ENCODE data around the gene WSCD1.

WSCD1 gene

DNA sequence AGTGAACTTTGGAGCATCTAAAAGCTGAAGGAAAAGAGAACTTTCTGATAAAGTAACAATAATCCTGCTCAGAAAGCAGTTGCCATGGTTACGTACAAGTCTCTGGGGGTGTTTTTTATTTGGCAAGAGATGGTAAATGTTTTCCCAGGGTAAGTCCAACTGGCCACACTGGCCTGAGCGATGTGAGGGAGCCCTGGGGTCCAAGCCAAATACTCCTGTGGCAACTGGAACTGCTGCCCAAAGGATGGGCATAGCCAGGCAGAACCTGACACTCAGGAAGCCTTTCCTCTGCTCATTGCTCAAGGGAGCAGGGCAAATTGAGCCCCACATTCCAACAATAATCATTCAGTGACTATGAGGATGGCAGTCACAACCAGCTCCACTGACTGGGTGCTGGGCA lies 26.8 kb upstream of the WSCD1 start:
- Histone ChIP-seq H3K27me3 (replicated peaks; ENCODE audit: control insufficient read depth, insufficient read depth, low read length) (no peaks in the 10 kb centered on the region; the same call in 1 of the 2 replicates), H3K4me3 (replicated peaks; ENCODE audit: low read depth, low read length) (no peak overlapping the region), H3K36me3 (ENCODE audit: control insufficient read depth, insufficient read depth, low read length) (no peaks in the 10 kb centered on the region)
- TF ChIP-seq, protein P1, sequence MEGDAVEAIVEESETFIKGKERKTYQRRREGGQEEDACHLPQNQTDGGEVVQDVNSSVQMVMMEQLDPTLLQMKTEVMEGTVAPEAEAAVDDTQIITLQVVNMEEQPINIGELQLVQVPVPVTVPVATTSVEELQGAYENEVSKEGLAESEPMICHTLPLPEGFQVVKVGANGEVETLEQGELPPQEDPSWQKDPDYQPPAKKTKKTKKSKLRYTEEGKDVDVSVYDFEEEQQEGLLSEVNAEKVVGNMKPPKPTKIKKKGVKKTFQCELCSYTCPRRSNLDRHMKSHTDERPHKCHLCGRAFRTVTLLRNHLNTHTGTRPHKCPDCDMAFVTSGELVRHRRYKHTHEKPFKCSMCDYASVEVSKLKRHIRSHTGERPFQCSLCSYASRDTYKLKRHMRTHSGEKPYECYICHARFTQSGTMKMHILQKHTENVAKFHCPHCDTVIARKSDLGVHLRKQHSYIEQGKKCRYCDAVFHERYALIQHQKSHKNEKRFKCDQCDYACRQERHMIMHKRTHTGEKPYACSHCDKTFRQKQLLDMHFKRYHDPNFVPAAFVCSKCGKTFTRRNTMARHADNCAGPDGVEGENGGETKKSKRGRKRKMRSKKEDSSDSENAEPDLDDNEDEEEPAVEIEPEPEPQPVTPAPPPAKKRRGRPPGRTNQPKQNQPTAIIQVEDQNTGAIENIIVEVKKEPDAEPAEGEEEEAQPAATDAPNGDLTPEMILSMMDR (IDR thresholded peaks at IDR 0.05; ENCODE audit: insufficient read depth, low read length, poor library complexity, severe bottlenecking), result no peak
- DNase-seq (ENCODE audit: extremely low read depth, insufficient read length), result no peak

DNA sequence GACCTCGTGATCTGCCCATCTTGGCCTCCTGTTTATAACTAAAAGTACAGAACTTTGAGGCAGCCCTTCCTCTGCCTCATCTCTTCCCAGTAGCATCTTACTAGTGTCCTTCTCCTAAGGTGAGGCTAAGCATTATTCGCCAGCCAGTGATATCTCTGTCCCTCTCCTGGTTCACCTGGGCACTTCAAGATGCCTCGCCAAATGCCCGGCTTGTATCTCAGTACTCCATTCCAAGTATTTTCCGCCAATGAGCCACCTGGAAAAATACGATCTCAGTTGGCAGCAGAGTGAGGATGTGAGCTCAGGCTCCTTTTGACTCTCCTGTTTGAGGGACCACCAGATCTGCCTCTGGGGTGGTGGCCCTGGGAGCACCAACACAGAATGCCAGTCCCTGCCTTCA lies 25.9 kb upstream of the WSCD1 start:
- H3K36me3 ChIP-seq (ENCODE audit: control insufficient read depth, insufficient read depth, low read length), result no peaks in the 10 kb centered on the region
- no peak for DNase-seq (ENCODE audit: extremely low read depth, insufficient read length)
- TF ChIP-seq, protein P1 (IDR thresholded peaks at IDR 0.05; ENCODE audit: insufficient read depth, low read length, poor library complexity, severe bottlenecking), result no peak
- H3K4me3 ChIP-seq (replicated peaks; ENCODE audit: low read depth, low read length), result no peak overlapping the region
- H3K27me3 ChIP-seq (replicated peaks; ENCODE audit: control insufficient read depth, insufficient read depth, low read length), result no peaks in the 10 kb centered on the region; the same call in 1 of the 2 replicates

DNA sequence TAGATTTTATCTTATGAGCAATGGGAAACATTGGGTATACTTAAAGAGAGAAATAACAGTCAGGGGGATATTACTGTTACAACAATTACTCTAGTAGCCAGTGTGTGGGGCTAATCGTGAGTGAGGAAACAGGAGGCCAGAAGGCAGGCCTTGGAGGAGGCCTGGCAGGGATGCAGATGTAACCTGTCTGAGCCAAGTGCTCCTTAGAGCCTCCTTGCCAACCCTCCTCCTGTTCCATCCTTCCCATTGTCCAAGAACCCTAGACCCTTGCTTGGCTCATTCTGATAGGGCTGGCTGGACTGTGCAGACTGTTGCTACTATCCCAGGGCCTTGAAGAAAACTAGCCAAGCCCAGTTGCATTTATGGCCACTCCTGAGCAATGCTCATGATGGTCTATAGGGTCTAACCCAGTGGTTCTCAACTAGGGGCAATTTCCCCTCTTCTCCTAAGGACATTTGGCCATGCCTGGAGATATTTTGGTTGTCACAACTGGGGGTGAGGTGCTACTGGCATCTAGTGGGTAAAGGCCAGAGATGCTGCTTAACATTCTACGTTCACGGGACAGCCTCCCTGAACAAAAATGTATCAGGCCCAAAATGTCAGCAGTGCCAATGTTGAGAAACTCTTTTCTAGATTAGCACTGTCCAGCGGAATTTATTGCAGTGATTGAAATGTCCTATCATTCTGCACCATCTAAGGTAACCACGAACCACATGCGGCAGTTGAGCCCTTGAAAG lies 24.4 kb upstream of the WSCD1 start:
- H3K36me3 ChIP-seq (ENCODE audit: control insufficient read depth, insufficient read depth, low read length), result no peaks in the 10 kb centered on the region
- no peak for DNase-seq (ENCODE audit: extremely low read depth, insufficient read length)
- H3K27me3 ChIP-seq (replicated peaks; ENCODE audit: control insufficient read depth, insufficient read depth, low read length), result no peaks in the 10 kb centered on the region; the same call in 1 of the 2 replicates
- TF ChIP-seq, protein P1 (IDR thresholded peaks at IDR 0.05; ENCODE audit: insufficient read depth, low read length, poor library complexity, severe bottlenecking), result no peak
- H3K4me3 ChIP-seq (replicated peaks; ENCODE audit: low read depth, low read length), result no peak overlapping the region

DNA sequence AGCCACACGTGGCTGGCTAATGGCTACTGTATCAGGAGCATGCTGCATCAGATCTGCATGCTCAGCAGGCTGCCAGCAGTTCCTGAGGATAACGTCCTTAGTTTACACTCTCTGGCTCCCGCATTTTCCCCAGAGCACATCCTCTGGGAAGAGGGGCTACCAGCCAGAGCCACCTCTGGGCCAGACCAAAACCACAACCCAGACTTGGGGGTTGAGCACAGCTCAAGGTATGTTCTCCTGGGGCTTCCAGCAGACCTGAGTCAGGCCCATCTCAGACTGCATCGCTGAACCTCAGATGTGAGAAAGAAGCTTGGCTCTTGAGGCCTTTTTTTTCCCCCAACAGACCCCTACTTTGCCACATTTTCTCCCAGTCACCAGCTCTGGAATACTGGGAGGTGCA lies 23.7 kb upstream of the WSCD1 start:
- H3K4me3 ChIP-seq (replicated peaks; ENCODE audit: low read depth, low read length), result no peak overlapping the region
- DNase-seq (ENCODE audit: extremely low read depth, insufficient read length), result no peak
- no peaks in the 10 kb centered on the region for H3K36me3 ChIP-seq (ENCODE audit: control insufficient read depth, insufficient read depth, low read length)
- no peaks in the 10 kb centered on the region; the same call in 1 of the 2 replicates for H3K27me3 ChIP-seq (replicated peaks; ENCODE audit: control insufficient read depth, insufficient read depth, low read length)
- TF ChIP-seq, protein P1 (IDR thresholded peaks at IDR 0.05; ENCODE audit: insufficient read depth, low read length, poor library complexity, severe bottlenecking), result no peak

DNA sequence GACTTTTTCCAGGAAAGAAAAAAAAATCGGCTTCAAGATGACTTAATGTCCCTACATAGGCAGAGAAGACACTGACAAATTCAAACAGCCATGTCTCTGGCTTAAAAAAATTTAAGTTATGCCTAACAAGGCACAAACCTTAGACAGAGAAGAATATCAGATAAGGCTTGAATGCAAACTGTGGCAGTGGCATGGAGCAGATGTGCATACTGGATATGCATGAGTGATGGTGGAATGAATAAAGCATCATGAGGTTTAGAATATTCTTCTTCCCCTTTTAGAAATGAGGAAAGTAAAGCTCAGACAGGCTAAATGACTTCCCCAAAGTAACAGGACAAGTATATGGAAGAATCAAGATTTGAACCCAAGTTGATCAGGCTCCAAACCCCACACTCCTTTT lies 23.2 kb upstream of the WSCD1 start:
- no peaks in the 10 kb centered on the region for H3K36me3 ChIP-seq (ENCODE audit: control insufficient read depth, insufficient read depth, low read length)
- H3K4me3 ChIP-seq (replicated peaks; ENCODE audit: low read depth, low read length), result no peak overlapping the region
- no peaks in the 10 kb centered on the region; the same call in 1 of the 2 replicates for H3K27me3 ChIP-seq (replicated peaks; ENCODE audit: control insufficient read depth, insufficient read depth, low read length)
- TF ChIP-seq, protein P1 (IDR thresholded peaks at IDR 0.05; ENCODE audit: insufficient read depth, low read length, poor library complexity, severe bottlenecking), result no peak
- DNase-seq (ENCODE audit: extremely low read depth, insufficient read length), result no peak
